Type B pancreatic cell (in vitro differentiated cells): ENCODE results near the gene MANSC4. TPM values are rescaled to one million over a fixed set of nuclear protein-coding genes. Genes with fewer than 3 reads are reported as not detected.

Experiments used
- DNase-seq: peaks from one replicate; pipeline ENCODE4 v3.0.0; 2021; ENCODE audit warnings: mixed read lengths; ENCODE audit not compliant: unreplicated experiment; ENCODE audit errors: extremely low spot score
- H3K27ac Mint-ChIP-seq: 2 replicates; pipeline ENCODE4 v1.8.0; 2021; ENCODE audit warnings: mild to moderate bottlenecking, mixed read lengths
- H3K27me3 Mint-ChIP-seq: 2 replicates; pipeline ENCODE4 v1.8.0; 2021; ENCODE audit warnings: mixed read lengths
- H3K36me3 Mint-ChIP-seq: 2 replicates; pipeline ENCODE4 v1.8.0; 2021; ENCODE audit warnings: mixed read lengths
- H3K4me1 Mint-ChIP-seq: one replicate; pipeline ENCODE4 v1.8.0; 2021; ENCODE audit warnings: mixed read lengths; ENCODE audit not compliant: unreplicated experiment
- H3K4me3 Mint-ChIP-seq: 2 replicates; pipeline ENCODE4 v1.8.0; 2021; ENCODE audit warnings: mild to moderate bottlenecking, mixed read lengths
- H3K9me3 Mint-ChIP-seq: 2 replicates; pipeline ENCODE4 v1.8.0; 2021; ENCODE audit warnings: mixed read lengths
- total RNA-seq: library from RNA; stranded (reverse); gene quantifications from 2 replicates; pipeline ENCODE4 v1.2.1, GENCODE V29; 2021; ENCODE audit warnings: low replicate concordance
- TF ChIP-seq, protein P1 (sequence below): fragments of 200-600 bp; sonication (generic); conservative IDR thresholded peaks from 2 replicates; pipeline ENCODE4 v1.5.0; 2021; ENCODE audit warnings: antibody characterized with exemption, mild to moderate bottlenecking

MANSC4 gene
- total RNA-seq, 1 donor from 2014 or later: not detected

DNA sequence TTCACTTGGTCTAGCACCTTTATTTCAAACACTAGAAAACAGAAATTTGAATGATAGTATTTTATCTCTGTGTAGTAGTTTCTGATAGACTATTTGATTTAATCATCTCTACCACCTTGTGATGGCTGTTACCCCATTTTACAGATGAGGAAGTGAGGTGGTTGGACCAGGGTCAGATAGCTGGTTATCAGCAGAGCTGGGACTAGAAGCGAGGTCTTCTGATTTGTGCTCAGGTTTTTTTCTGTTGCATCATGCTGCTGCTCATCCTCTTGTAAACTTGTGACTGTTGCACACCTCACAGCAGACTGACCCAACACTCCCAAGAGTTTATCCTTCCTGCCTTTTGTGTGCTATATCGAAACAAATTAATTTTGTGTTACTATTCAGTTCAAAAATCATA, 10.1 kb upstream of the MANSC4 start:
- no peak for DNase-seq
- no peak overlapping the region for H3K4me3 Mint-ChIP-seq
- no peak overlapping the region for H3K27ac Mint-ChIP-seq

DNA sequence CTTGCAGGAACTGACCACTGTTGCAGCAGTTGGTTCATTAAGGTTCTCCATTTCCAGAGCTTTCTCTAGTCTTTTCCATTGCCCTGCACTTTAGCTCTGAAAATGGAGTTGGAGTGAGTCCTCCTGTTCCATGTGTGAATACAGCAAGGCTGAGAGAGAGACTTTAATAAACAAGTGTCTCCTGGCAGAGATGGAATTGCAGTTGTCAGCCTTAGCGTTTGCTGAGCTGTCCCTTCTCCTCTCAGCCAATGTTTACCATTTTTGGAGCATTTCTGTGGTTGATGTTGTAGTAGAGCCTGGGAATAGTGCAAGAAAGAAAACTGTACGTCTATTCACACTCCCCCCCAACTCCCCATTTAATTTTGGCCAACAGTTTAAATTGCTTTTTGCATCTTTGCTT, 7.5 kb upstream of the MANSC4 start:
- Mint-ChIP-seq H3K9me3 (no peaks in the 10 kb centered on the region), H3K27ac (no peak overlapping the region), H3K4me1 (peaks cover under 1% of the 10 kb centered on the region), H3K27me3 (no peaks in the 10 kb centered on the region), H3K36me3 (peaks cover 59% of the 10 kb centered on the region), H3K4me3 (no peak overlapping the region)
- DNase-seq: no peak
- TF ChIP-seq, protein P1, sequence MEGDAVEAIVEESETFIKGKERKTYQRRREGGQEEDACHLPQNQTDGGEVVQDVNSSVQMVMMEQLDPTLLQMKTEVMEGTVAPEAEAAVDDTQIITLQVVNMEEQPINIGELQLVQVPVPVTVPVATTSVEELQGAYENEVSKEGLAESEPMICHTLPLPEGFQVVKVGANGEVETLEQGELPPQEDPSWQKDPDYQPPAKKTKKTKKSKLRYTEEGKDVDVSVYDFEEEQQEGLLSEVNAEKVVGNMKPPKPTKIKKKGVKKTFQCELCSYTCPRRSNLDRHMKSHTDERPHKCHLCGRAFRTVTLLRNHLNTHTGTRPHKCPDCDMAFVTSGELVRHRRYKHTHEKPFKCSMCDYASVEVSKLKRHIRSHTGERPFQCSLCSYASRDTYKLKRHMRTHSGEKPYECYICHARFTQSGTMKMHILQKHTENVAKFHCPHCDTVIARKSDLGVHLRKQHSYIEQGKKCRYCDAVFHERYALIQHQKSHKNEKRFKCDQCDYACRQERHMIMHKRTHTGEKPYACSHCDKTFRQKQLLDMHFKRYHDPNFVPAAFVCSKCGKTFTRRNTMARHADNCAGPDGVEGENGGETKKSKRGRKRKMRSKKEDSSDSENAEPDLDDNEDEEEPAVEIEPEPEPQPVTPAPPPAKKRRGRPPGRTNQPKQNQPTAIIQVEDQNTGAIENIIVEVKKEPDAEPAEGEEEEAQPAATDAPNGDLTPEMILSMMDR: no peak

More for the DNA sequence above, 10.1 kb upstream of the MANSC4 start:
- Mint-ChIP-seq H3K4me1 (no peaks in the 10 kb centered on the region), H3K36me3 (peaks cover 60% of the 10 kb centered on the region), H3K9me3 (no peaks in the 10 kb centered on the region), H3K27me3 (no peaks in the 10 kb centered on the region)
- TF ChIP-seq, protein P1: no peak

DNA sequence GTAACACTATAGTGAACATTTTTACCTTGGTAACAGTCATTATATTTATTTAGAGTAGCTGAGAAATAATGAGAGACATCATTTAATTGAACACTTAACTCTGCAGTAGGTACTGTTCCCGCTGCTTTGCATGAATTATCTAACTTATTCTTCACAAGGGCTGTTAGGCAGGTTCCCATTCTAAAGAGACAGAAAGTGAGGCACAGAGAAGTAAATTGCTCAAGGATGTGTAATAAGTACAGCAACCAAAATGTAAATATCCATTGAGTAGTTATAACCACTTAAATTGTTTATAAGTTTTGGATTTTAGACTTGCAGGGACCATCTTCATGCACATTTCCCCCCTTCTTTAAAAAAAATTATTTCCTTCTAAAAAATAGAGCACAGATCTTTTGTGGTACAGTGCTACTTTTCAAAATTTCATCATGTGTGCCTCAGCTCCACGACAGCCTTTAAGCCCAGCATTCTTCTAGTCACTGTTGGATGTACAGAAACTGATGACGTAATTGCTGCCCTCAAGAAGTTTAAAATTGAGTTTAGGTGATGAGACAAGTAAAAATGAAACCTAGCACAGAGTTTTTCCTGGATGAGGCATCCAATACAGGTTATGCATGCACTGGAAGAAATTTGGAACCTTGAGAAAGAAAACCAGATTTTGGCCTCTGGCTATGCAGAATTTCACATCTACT, 6.0 kb upstream of the MANSC4 start:
- peaks cover 15% of the 10 kb centered on the region for H3K4me1 Mint-ChIP-seq
- H3K9me3 Mint-ChIP-seq: no peaks in the 10 kb centered on the region
- TF ChIP-seq, protein P1: no peak
- H3K27me3 Mint-ChIP-seq: no peaks in the 10 kb centered on the region
- peak overlapping the region; percentile 9 for H3K27ac Mint-ChIP-seq
- DNase-seq: no peak
- H3K4me3 Mint-ChIP-seq: no peak overlapping the region
- H3K36me3 Mint-ChIP-seq: peaks cover 62% of the 10 kb centered on the region

DNA sequence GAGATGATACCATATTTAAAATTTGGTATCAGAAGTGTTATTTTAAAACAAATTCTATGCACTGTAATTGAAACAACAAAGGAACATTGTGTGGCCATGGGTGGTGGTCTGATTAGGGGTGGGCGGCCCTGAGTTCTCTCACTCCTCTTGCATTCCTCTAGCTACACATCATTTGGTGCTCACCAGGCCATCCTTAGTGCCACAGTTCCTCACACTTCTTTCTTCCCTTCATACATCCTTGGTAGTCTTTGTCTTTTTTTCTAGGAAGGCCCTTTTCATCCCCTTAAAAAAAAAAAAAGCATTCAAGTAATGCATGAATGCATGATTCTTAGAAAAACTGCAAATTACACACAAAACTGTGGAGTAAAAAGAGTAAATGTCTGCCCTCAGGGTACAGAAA, 2.4 kb upstream of the MANSC4 start:
- peak overlapping the region; percentile 88 for H3K4me3 Mint-ChIP-seq
- no peaks in the 10 kb centered on the region for H3K27me3 Mint-ChIP-seq
- peak overlapping the region; percentile 42 for H3K27ac Mint-ChIP-seq
- DNase-seq: no peak
- H3K36me3 Mint-ChIP-seq: peaks cover 48% of the 10 kb centered on the region
- peaks cover 21% of the 10 kb centered on the region for H3K4me1 Mint-ChIP-seq
- H3K9me3 Mint-ChIP-seq: no peaks in the 10 kb centered on the region
- TF ChIP-seq, protein P1: no peak

DNA sequence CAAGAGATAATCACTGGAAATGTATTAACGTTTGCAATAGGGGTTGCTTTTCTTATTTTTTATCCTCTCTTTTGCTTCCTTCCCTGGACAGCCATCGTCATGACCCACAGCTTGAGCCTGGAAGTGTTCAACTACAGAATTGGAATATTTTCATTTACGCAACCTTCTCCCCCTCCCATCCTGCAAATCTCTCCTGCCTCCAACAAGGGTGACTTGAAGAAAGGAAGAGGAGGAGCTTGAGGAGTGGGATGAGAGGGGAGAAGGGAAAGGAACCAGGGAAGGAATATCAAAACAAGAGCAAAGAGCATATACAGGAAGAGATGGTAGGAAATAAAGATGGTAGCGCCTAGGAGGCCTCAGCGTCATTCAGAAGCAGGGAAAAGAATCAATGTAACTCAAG, 1.6 kb upstream of the MANSC4 start:
- H3K4me3 Mint-ChIP-seq: peak overlapping the region; percentile 88
- peaks cover 21% of the 10 kb centered on the region for H3K4me1 Mint-ChIP-seq
- peaks cover 46% of the 10 kb centered on the region for H3K36me3 Mint-ChIP-seq
- no peak for DNase-seq
- H3K27me3 Mint-ChIP-seq: no peaks in the 10 kb centered on the region
- H3K27ac Mint-ChIP-seq: peak overlapping the region; percentile 84
- TF ChIP-seq, protein P1: no peak
- H3K9me3 Mint-ChIP-seq: no peaks in the 10 kb centered on the region
